Keratinocyte (primary cell): ENCODE measurements around the gene LMNA. TPM values are rescaled to one million over a fixed set of nuclear protein-coding genes. Genes with fewer than 3 reads are reported as not detected.

Source experiments
- DNase-seq: peaks from one replicate; pipeline ENCODE4 v3.0.0-alpha.2; 2011; ENCODE audit warnings: low read depth, missing footprints, low spot score
- FAIRE-seq: peaks from 2 replicates; lab custom pipeline; 2011; peaks lifted over from hg19 to GRCh38; lab: Jason Lieb, UNC
- H2AFZ ChIP-seq: 2 replicates; pipeline ENCODE4 v1.6.0; 2012; ENCODE audit warnings: low read length, control low read depth, inconsistent platforms; ENCODE audit not compliant: control insufficient read depth
- H3K27ac ChIP-seq: 2 replicates; pipeline ENCODE4 v1.5.1; 2011; ENCODE audit warnings: low read length; ENCODE audit not compliant: control insufficient read depth, insufficient read depth
- H3K27me3 ChIP-seq: 3 replicates; pipeline ENCODE4 v1.6.0; 2011; ENCODE audit warnings: low read length; ENCODE audit not compliant: control insufficient read depth, insufficient read depth; ENCODE audit errors: extremely low read depth
- H3K36me3 ChIP-seq, 2 experiments: 2 replicates in 1 of 2; 3 replicates in 1 of 2; pipeline ENCODE4 v1.5.1; 2011; ENCODE audit warnings: low read length in 2 of 2, mild to moderate bottlenecking in 1 of 2; ENCODE audit not compliant: control insufficient read depth in 2 of 2, insufficient read depth in 2 of 2; ENCODE audit errors: extremely low read depth in 1 of 2
- H3K4me1 ChIP-seq: 3 replicates; pipeline ENCODE4 v1.5.1; 2011; ENCODE audit warnings: low read length; ENCODE audit not compliant: control insufficient read depth, insufficient read depth; ENCODE audit errors: extremely low read depth
- H3K4me2 ChIP-seq: 3 replicates; pipeline ENCODE4 v1.6.0; 2011; ENCODE audit warnings: low read depth, low read length; ENCODE audit not compliant: control insufficient read depth, insufficient read depth; ENCODE audit errors: extremely low read depth
- H3K4me3 ChIP-seq, 3 experiments: fragments of 200-600 bp in 1 of 3; sonication (generic) in 1 of 3; 2 replicates in 2 of 3; 3 replicates in 1 of 3; pipeline ENCODE4 v1.5.1; 2011 to 2016; ENCODE audit warnings: low read length in 3 of 3, mild to moderate bottlenecking in 3 of 3, control low read depth in 2 of 3, inconsistent platforms in 1 of 3, low read depth in 1 of 3, mixed read lengths in 1 of 3, mixed run types in 1 of 3, moderate library complexity in 1 of 3; ENCODE audit not compliant: control insufficient read depth in 2 of 3, insufficient read depth in 2 of 3; ENCODE audit errors: extremely low read depth in 1 of 3
- H3K79me2 ChIP-seq: 2 replicates; pipeline ENCODE4 v1.6.0; 2012; ENCODE audit warnings: low read length; ENCODE audit not compliant: control insufficient read depth, insufficient read depth
- H3K9ac ChIP-seq: 3 replicates; pipeline ENCODE4 v1.6.0; 2011; ENCODE audit warnings: low read length; ENCODE audit not compliant: control insufficient read depth, insufficient read depth; ENCODE audit errors: extremely low read depth
- H3K9me1 ChIP-seq: 3 replicates; pipeline ENCODE4 v1.6.0; 2011; ENCODE audit warnings: low read length; ENCODE audit not compliant: control insufficient read depth, insufficient read depth; ENCODE audit errors: extremely low read depth
- H3K9me3 ChIP-seq: 2 replicates; pipeline ENCODE4 v1.5.1; 2012; ENCODE audit warnings: low read depth, low read length; ENCODE audit not compliant: control insufficient read depth
- H4K20me1 ChIP-seq: 3 replicates; pipeline ENCODE4 v1.6.0; 2011; ENCODE audit warnings: low read length; ENCODE audit not compliant: control insufficient read depth, insufficient read depth; ENCODE audit errors: extremely low read depth
- CTCF ChIP-seq, 3 experiments: IDR thresholded peaks in 1 of 3; conservative IDR thresholded peaks in 1 of 3; optimal IDR thresholded peaks in 1 of 3; 2 replicates in 2 of 3; 3 replicates in 1 of 3; pipeline versions ENCODE3 to v1.5.1; 2011; ENCODE audit warnings: low read length in 3 of 3, mild to moderate bottlenecking in 3 of 3, moderate library complexity in 2 of 3, control low read depth in 1 of 3, inconsistent platforms in 1 of 3; ENCODE audit not compliant: insufficient read depth in 2 of 3; ENCODE audit errors: extremely low read depth in 1 of 3
- EZH2 ChIP-seq: IDR thresholded peaks from one replicate; pipeline ENCODE4 v1.6.1; 2012; ENCODE audit warnings: inconsistent platforms, mild to moderate bottlenecking, low read length, moderate library complexity
- dilution Hi-C: fragments of 300-500 bp; cut with MboI; formaldehyde crosslinking; loops from one replicate; pipeline ENCODE4 v1.7.0; 2020; ENCODE audit warnings: low sequenced_read_pairs; ENCODE audit not compliant: extremely low pct_ligation_motif_present
- polyA plus RNA-seq, 5 experiments: library from polyadenylated mRNA; depleted of rRNA in 3 of 5; stranded (reverse) in 3 of 5; stranded (forward) in 1 of 5; unstranded in 1 of 5; fragments of >200 nt; gene quantifications; 1 replicate in 1 of 5; 2 replicates in 3 of 5; 3 replicates in 1 of 5; pipeline versions ENCODE4 v1.2.1 to v1.2.3, GENCODE V29; 2011 to 2012; ENCODE audit warnings: missing spikeins in 2 of 5, low read depth in 1 of 5, low replicate concordance in 1 of 5

The LMNA gene
- polyA plus RNA-seq, 1 donor (not counting 4 experiments of a cell fraction or from before 2014, with no cell fraction given), result 444 TPM

GRCh38 chr1:156081180-156081916, 33.2 kb upstream of the LMNA start:
- peaks cover 4% of the 10 kb centered on the region for H3K4me1 ChIP-seq
- H3K9ac ChIP-seq, result peak overlapping the region; percentile 37
- H3K27ac ChIP-seq, result no peak overlapping the region
- TF ChIP-seq EZH2 (no peak), CTCF (optimal IDR thresholded peaks at IDR 0.05 in 1 of 3, IDR thresholded peaks at IDR 0.05 in 1 of 3, conservative IDR thresholded peaks at IDR 0.05 in 1 of 3; ENCODE audit: extremely low read depth in 1 of 3, insufficient read depth in 2 of 3, low read length in 3 of 3) (no peak)
- no peaks in the 10 kb centered on the region for H3K27me3 ChIP-seq
- H3K9me3 ChIP-seq, result no peaks in the 10 kb centered on the region
- no peak for DNase-seq
- no peaks in the 10 kb centered on the region for H3K79me2 ChIP-seq
- no peaks in the 10 kb centered on the region for H4K20me1 ChIP-seq
- peak overlapping the region; percentile 57 to 85 (median 65) for H3K4me3 ChIP-seq
- no peaks in the 10 kb centered on the region for H3K9me1 ChIP-seq
- dilution Hi-C loops, result no loop called here
- peak overlapping the region; percentile 83 for H3K4me2 ChIP-seq
- H2AFZ ChIP-seq, result no peak overlapping the region
- FAIRE-seq, result no peak
- no peaks in the 10 kb centered on the region for H3K36me3 ChIP-seq

- TF ChIP-seq CTCF (optimal IDR thresholded peaks at IDR 0.05 in 1 of 3, IDR thresholded peaks at IDR 0.05 in 1 of 3, conservative IDR thresholded peaks at IDR 0.05 in 1 of 3; ENCODE audit: extremely low read depth in 1 of 3, insufficient read depth in 2 of 3, low read length in 3 of 3), result no peak
- no peak for TF ChIP-seq EZH2
- Histone ChIP-seq H3K9me3 (no peaks in the 10 kb centered on the region), H3K4me1 (peaks cover 4% of the 10 kb centered on the region), H3K27me3 (no peaks in the 10 kb centered on the region), H3K27ac (no peak overlapping the region), H3K9ac (peak overlapping the region; percentile 58), H4K20me1 (no peaks in the 10 kb centered on the region), H3K79me2 (no peaks in the 10 kb centered on the region), H3K4me2 (peak overlapping the region; percentile 83), H3K9me1 (no peaks in the 10 kb centered on the region), H3K4me3 (peak overlapping the region; percentile 65 to 85 (median 84)), H2AFZ (no peak overlapping the region), H3K36me3 (no peaks in the 10 kb centered on the region)
- dilution Hi-C loops, result no loop called here
- no peak for FAIRE-seq
- no peak for DNase-seq
Observed at GRCh38 chr1:156081917-156082308, 32.6 kb upstream of the LMNA start.
